ENCODE results near the gene COL11A1. TPM values are rescaled to one million over a fixed set of nuclear protein-coding genes. Genes with fewer than 3 reads are reported as not detected.

COL11A1 gene
- total and polyA plus RNA-seq, 2 of the 13 experiments (the other 11 are each of a cell fraction or from before 2014, with no cell fraction given): not detected

- TF ChIP-seq HNRNPLL (IDR thresholded peaks at IDR 0.05; ENCODE audit: low read depth, low read length, poor library complexity, severe bottlenecking): no peak
- TF ChIP-seq TGIF2 (CRISPR knock-in tag; IDR thresholded peaks at IDR 0.05): no peak
- no peak for TF ChIP-seq SMC3 (IDR thresholded peaks at IDR 0.05; ENCODE audit: low read length)
Measured at GRCh38 chr1:103087256-103087655, 21.1 kb downstream of the COL11A1 start (continued).

GRCh38 chr1:103084181-103084580 is 24.1 kb downstream of the COL11A1 start:
- TF ChIP-seq RBM39 (IDR thresholded peaks at IDR 0.05; ENCODE audit: low read depth, low read length, poor library complexity, severe bottlenecking) (no peak), BRF2 (CRISPR knock-in tag; IDR thresholded peaks at IDR 0.05) (no peak), ZFP41 (CRISPR knock-in tag; IDR thresholded peaks at IDR 0.05; ENCODE audit: borderline replicate concordance) (no peak), ZFYVE20 (CRISPR knock-in tag; IDR thresholded peaks at IDR 0.05; ENCODE audit: borderline replicate concordance, low read depth) (no peak), ZNF224 (CRISPR knock-in tag; IDR thresholded peaks at IDR 0.05) (no peak), PTBP1 (IDR thresholded peaks at IDR 0.05; ENCODE audit: low read depth, low read length, poor library complexity, severe bottlenecking) (no peak), ERF (CRISPR knock-in tag; IDR thresholded peaks at IDR 0.05) (no peak), ZNF552 (CRISPR knock-in tag; IDR thresholded peaks at IDR 0.05; ENCODE audit: borderline replicate concordance) (no peak), ELF1 (CRISPR knock-in tag; IDR thresholded peaks at IDR 0.05) (no peak), PBX2 (CRISPR knock-in tag; IDR thresholded peaks at IDR 0.05) (no peak)

More at GRCh38 chr1:103084181-103084580, 24.1 kb downstream of the COL11A1 start:
- no peaks in the 10 kb centered on the region for H3K79me2 ChIP-seq (ENCODE audit: insufficient read depth, low read length)
- ChIA-PET POLR2A (no interaction called here), CTCF (ENCODE audit: low intra/inter-chr PET ratio, low total read pairs) (no interaction called here)
- in situ Hi-C loops (cut with HindIII; ENCODE audit: extremely low pct_ligation_motif_present, low pct_unique_long_range_greater_than_20kb) (no loop called here), intact Hi-C loops (cut with micrococcal nuclease; ENCODE audit: unreplicated experiment) (no loop called here)
- no peaks in the 10 kb centered on the region for H3K9me3 ChIP-seq (ENCODE audit: low read length)
- no peak overlapping the region for H2AFZ ChIP-seq (ENCODE audit: low read length)
- no peak overlapping the region for H3K9ac ChIP-seq (ENCODE audit: insufficient read depth, low read depth, low read length)
- H3K27ac ChIP-seq (ENCODE audit: extremely low read length, insufficient read depth, low read length): no peak overlapping the region
- no TSS peak for BruUV-seq (replicated peaks)
- DNase-seq (ENCODE audit: low spot score): no peak
- no peaks in the 10 kb centered on the region for H3K4me1 ChIP-seq (ENCODE audit: insufficient read depth, low read length)
- H3K36me3 ChIP-seq (replicated peaks in 1 of 2; ENCODE audit: control insufficient read depth in 1 of 2, insufficient read depth in 2 of 2, low read length in 2 of 2): no peaks in the 10 kb centered on the region
- 0% methylated on average over 2 of the region's 2 CpGs for WGBS (ENCODE audit: low lambda C conversion rate)
- no peak overlapping the region for H3K4me2 ChIP-seq (ENCODE audit: low read depth, low read length)
- H3K4me3 ChIP-seq (replicated peaks in 1 of 3; ENCODE audit: insufficient read depth in 1 of 3, low read depth in 2 of 3, low read length in 3 of 3): no peak overlapping the region
- no peaks in the 10 kb centered on the region for H3K27me3 ChIP-seq (ENCODE audit: control insufficient read depth in 1 of 2, insufficient read depth in 2 of 2, low read length in 2 of 2)
- no peaks in the 10 kb centered on the region for H4K20me1 ChIP-seq (ENCODE audit: insufficient read depth, low read length)
- no peak for FAIRE-seq
- ATAC-seq: no peak
